Measurements from ENCODE around the gene TTLL8.

The TTLL8 gene

GRCh38 chr22:49976439-49977175 is 81.5 kb downstream of the TTLL8 start:
- peak; percentile 54 for FAIRE-seq

- FAIRE-seq: no peak
These were observed 82.3 kb downstream of the TTLL8 start for GRCh38 chr22:49975543-49976389.

GRCh38 chr22:49973018-49973961 is 84.8 kb downstream of the TTLL8 start:
- FAIRE-seq: no peak

GRCh38 chr22:49972163-49973017 is 85.7 kb downstream of the TTLL8 start:
- FAIRE-seq: no peak

- no peak for FAIRE-seq
These were observed 86.6 kb downstream of the TTLL8 start for GRCh38 chr22:49971232-49972162.

- FAIRE-seq: peak; percentile 97
These were observed 87.4 kb downstream of the TTLL8 start for GRCh38 chr22:49970528-49971231.

GRCh38 chr22:49969751-49970527 is 88.2 kb downstream of the TTLL8 start:
- FAIRE-seq: no peak

- no peak for FAIRE-seq
These were observed 89.1 kb downstream of the TTLL8 start for GRCh38 chr22:49968831-49969661.

Data from G401.6 (cell line).